Neural cell (in vitro differentiated cells): ENCODE results near the gene PIGQ. TPM values are rescaled to one million over a fixed set of nuclear protein-coding genes. Genes with fewer than 3 reads are reported as not detected.

Experiments
- H2AFZ ChIP-seq: fragments of 200-600, 300-800 bp; sonication (generic), shearing (Covaris generic); 2 replicates; pipeline ENCODE4 v1.6.0; 2014; ENCODE audit warnings: low read depth, mild to moderate bottlenecking, antibody characterized with exemption, low read length, moderate library complexity
- H3F3A ChIP-seq: fragments of 200-600 bp; shearing (Covaris generic); 2 replicates; pipeline ENCODE4 v1.6.1; 2016; ENCODE audit warnings: mild to moderate bottlenecking, moderate library complexity, mixed read lengths, antibody characterized with exemption, low read length; ENCODE audit not compliant: insufficient read depth, poor library complexity, severe bottlenecking
- H3K27ac ChIP-seq: fragments of 200-600, 300-800 bp; sonication (generic), shearing (Covaris generic); 2 replicates; pipeline ENCODE4 v1.5.1; 2014; ENCODE audit warnings: mild to moderate bottlenecking, low read length, moderate library complexity
- H3K27me3 ChIP-seq: fragments of 300-800, 200-600 bp; sonication (generic), shearing (Covaris generic); 2 replicates; pipeline ENCODE4 v1.6.0; 2014; ENCODE audit warnings: mild to moderate bottlenecking, low read depth, low read length, moderate library complexity; ENCODE audit not compliant: insufficient read depth
- H3K36me3 ChIP-seq: fragments of 300-800, 200-600 bp; sonication (generic), shearing (Covaris generic); 2 replicates; pipeline ENCODE4 v1.5.1; 2014; ENCODE audit warnings: mild to moderate bottlenecking, antibody characterized with exemption, low read length, moderate library complexity; ENCODE audit not compliant: insufficient read depth
- H3K4me2 ChIP-seq: fragments of 300-800, 200-600 bp; sonication (generic), shearing (Covaris generic); 2 replicates; pipeline ENCODE4 v1.6.0; 2014; ENCODE audit warnings: mild to moderate bottlenecking, low read length
- H3K4me3 ChIP-seq: fragments of 300-800, 200-600 bp; sonication (generic), shearing (Covaris generic); 2 replicates; pipeline ENCODE4 v1.5.1; 2014; ENCODE audit warnings: mild to moderate bottlenecking, low read length, moderate library complexity
- H3K79me2 ChIP-seq: fragments of 200-600 bp; shearing (Covaris generic); replicated peaks from 2 replicates; pipeline ENCODE4 v1.6.0; 2014; ENCODE audit warnings: mild to moderate bottlenecking, low read length, moderate library complexity; ENCODE audit not compliant: insufficient read depth
- H3K9ac ChIP-seq: fragments of 300-800, 200-600 bp; sonication (generic), shearing (Covaris generic); 2 replicates; pipeline ENCODE4 v1.6.1; 2016; ENCODE audit warnings: mild to moderate bottlenecking, low read length, mixed read lengths
- H3K9me2 ChIP-seq: fragments of 200-600 bp; shearing (Covaris generic); 2 replicates; pipeline ENCODE4 v1.6.1; 2016; ENCODE audit warnings: mild to moderate bottlenecking, low read length, mixed read lengths; ENCODE audit not compliant: insufficient read depth
- H3K9me3 ChIP-seq: fragments of 200-600, 300-800 bp; sonication (generic), shearing (Covaris generic); 2 replicates; pipeline ENCODE4 v1.6.1; 2016; ENCODE audit warnings: mild to moderate bottlenecking, mixed run types, low read length, moderate library complexity, mixed read lengths
- H4K20me1 ChIP-seq: fragments of 200-600 bp; shearing (Covaris generic); 2 replicates; pipeline ENCODE4 v1.6.1; 2016; ENCODE audit warnings: mild to moderate bottlenecking, mixed run types; ENCODE audit not compliant: insufficient read depth
- EP300 ChIP-seq: fragments of 450-650 bp; conservative IDR thresholded peaks from 2 replicates; pipeline ENCODE4 v1.6.1; 2014; ENCODE audit warnings: antibody characterized with exemption, mild to moderate bottlenecking, moderate library complexity; ENCODE audit not compliant: poor library complexity, severe bottlenecking
- EZH2 ChIP-seq: fragments of 200-600, 300-800 bp; shearing (Covaris generic), sonication (generic); IDR thresholded peaks from 2 replicates; pipeline ENCODE4 v1.6.1; 2014; ENCODE audit warnings: antibody characterized with exemption, low read length, borderline replicate concordance, mild to moderate bottlenecking; ENCODE audit not compliant: insufficient read depth, poor library complexity, severe bottlenecking
- MXI1 ChIP-seq: fragments of 450-650 bp; conservative IDR thresholded peaks from 2 replicates; pipeline ENCODE4 v1.6.1; 2014; ENCODE audit warnings: antibody characterized with exemption, mild to moderate bottlenecking; ENCODE audit not compliant: poor library complexity, severe bottlenecking
- POLR2AphosphoS5 ChIP-seq: IDR thresholded peaks from 2 replicates; pipeline ENCODE4 v1.6.1; 2012
- RAD21 ChIP-seq: fragments of 450-650 bp; conservative IDR thresholded peaks from 2 replicates; pipeline ENCODE4 v1.6.1; 2014; ENCODE audit warnings: antibody characterized with exemption, mild to moderate bottlenecking, moderate library complexity
- SMC3 ChIP-seq: fragments of 450-650 bp; conservative IDR thresholded peaks from 2 replicates; pipeline ENCODE4 v1.6.1; 2014; ENCODE audit warnings: antibody characterized with exemption, mild to moderate bottlenecking, moderate library complexity; ENCODE audit not compliant: poor library complexity
- TAF1 ChIP-seq: IDR thresholded peaks from 2 replicates; pipeline ENCODE4 v1.6.1; 2012; ENCODE audit warnings: low read depth
- polyA plus RNA-seq: library from polyadenylated mRNA; depleted of rRNA; stranded (reverse); fragments of >200 nt; gene quantifications from 2 replicates; pipeline ENCODE4 v1.2.3, GENCODE V29; 2014
- TF ChIP-seq, protein P1 (sequence below): IDR thresholded peaks from 2 replicates; pipeline ENCODE4 v1.6.1; 2012; ENCODE audit warnings: borderline replicate concordance
- TF ChIP-seq, protein P2 (sequence below): fragments of 450-650 bp; IDR thresholded peaks from 2 replicates; pipeline ENCODE4 v1.5.1; 2014; ENCODE audit warnings: antibody characterized with exemption, mild to moderate bottlenecking, moderate library complexity; ENCODE audit not compliant: poor library complexity, severe bottlenecking

PIGQ gene
- polyA plus RNA-seq, 1 donor from 2014 or later: 69.2 TPM

- Histone ChIP-seq H3K4me3 (no peak overlapping the region), H3K27ac (no peak overlapping the region), H4K20me1 (no peaks in the 10 kb centered on the region), H3K4me2 (no peak overlapping the region), H3K9me3 (no peaks in the 10 kb centered on the region), H3K27me3 (no peaks in the 10 kb centered on the region), H3K9me2 (no peaks in the 10 kb centered on the region), H3K79me2 (peaks cover 2% of the 10 kb centered on the region), H3K36me3 (no peaks in the 10 kb centered on the region), H3K9ac (no peak overlapping the region), H3F3A (no peaks in the 10 kb centered on the region), H2AFZ (no peak overlapping the region)
- no peak for TF ChIP-seq EZH2
- no peak for TF ChIP-seq RAD21
- no peak for TF ChIP-seq TAF1
- TF ChIP-seq, protein P1, sequence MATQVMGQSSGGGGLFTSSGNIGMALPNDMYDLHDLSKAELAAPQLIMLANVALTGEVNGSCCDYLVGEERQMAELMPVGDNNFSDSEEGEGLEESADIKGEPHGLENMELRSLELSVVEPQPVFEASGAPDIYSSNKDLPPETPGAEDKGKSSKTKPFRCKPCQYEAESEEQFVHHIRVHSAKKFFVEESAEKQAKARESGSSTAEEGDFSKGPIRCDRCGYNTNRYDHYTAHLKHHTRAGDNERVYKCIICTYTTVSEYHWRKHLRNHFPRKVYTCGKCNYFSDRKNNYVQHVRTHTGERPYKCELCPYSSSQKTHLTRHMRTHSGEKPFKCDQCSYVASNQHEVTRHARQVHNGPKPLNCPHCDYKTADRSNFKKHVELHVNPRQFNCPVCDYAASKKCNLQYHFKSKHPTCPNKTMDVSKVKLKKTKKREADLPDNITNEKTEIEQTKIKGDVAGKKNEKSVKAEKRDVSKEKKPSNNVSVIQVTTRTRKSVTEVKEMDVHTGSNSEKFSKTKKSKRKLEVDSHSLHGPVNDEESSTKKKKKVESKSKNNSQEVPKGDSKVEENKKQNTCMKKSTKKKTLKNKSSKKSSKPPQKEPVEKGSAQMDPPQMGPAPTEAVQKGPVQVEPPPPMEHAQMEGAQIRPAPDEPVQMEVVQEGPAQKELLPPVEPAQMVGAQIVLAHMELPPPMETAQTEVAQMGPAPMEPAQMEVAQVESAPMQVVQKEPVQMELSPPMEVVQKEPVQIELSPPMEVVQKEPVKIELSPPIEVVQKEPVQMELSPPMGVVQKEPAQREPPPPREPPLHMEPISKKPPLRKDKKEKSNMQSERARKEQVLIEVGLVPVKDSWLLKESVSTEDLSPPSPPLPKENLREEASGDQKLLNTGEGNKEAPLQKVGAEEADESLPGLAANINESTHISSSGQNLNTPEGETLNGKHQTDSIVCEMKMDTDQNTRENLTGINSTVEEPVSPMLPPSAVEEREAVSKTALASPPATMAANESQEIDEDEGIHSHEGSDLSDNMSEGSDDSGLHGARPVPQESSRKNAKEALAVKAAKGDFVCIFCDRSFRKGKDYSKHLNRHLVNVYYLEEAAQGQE: no peak
- no peak for TF ChIP-seq POLR2AphosphoS5
- TF ChIP-seq MXI1: no peak
- TF ChIP-seq EP300: no peak
- TF ChIP-seq SMC3: no peak
- TF ChIP-seq, protein P2, sequence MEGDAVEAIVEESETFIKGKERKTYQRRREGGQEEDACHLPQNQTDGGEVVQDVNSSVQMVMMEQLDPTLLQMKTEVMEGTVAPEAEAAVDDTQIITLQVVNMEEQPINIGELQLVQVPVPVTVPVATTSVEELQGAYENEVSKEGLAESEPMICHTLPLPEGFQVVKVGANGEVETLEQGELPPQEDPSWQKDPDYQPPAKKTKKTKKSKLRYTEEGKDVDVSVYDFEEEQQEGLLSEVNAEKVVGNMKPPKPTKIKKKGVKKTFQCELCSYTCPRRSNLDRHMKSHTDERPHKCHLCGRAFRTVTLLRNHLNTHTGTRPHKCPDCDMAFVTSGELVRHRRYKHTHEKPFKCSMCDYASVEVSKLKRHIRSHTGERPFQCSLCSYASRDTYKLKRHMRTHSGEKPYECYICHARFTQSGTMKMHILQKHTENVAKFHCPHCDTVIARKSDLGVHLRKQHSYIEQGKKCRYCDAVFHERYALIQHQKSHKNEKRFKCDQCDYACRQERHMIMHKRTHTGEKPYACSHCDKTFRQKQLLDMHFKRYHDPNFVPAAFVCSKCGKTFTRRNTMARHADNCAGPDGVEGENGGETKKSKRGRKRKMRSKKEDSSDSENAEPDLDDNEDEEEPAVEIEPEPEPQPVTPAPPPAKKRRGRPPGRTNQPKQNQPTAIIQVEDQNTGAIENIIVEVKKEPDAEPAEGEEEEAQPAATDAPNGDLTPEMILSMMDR: no peak
Measured at GRCh38 chr16:534856-535445, 34.8 kb upstream of the PIGQ start.

- Histone ChIP-seq H3K4me2 (no peak overlapping the region), H3K79me2 (no peaks in the 10 kb centered on the region), H2AFZ (no peak overlapping the region), H3K27ac (no peak overlapping the region), H3F3A (no peaks in the 10 kb centered on the region), H3K9ac (no peak overlapping the region), H3K9me3 (no peaks in the 10 kb centered on the region), H3K4me3 (no peak overlapping the region), H3K36me3 (no peaks in the 10 kb centered on the region), H3K27me3 (no peaks in the 10 kb centered on the region), H3K9me2 (no peaks in the 10 kb centered on the region), H4K20me1 (no peaks in the 10 kb centered on the region)
- TF ChIP-seq, protein P1: no peak
- TF ChIP-seq, protein P2: no peak
- TF ChIP-seq TAF1 (no peak), EP300 (no peak), RAD21 (no peak), MXI1 (no peak), EZH2 (no peak), SMC3 (no peak), POLR2AphosphoS5 (no peak)
Measured at GRCh38 chr16:535446-536405, 34.0 kb upstream of the PIGQ start.
